NCI-H1092 (cell line): ENCODE measurements around the gene ACTR1A.
"Not testable (repeated sequence)": the region's sequence is repeated elsewhere in the genome, so short reads cannot be mapped to it uniquely, and the experiment has no call there.

Experiments used
- DNase-seq: peaks from one replicate; lab custom pipeline; 2025; lab: John Stamatoyannopoulos, UW

ACTR1A gene

GRCh38 chr10:102514487-102515311 lies 12.2 kb upstream of the ACTR1A start:
- DNase-seq: no peak

GRCh38 chr10:102511583-102512274 lies 9.2 kb upstream of the ACTR1A start:
- no peak for DNase-seq

GRCh38 chr10:102509387-102509786 lies 6.9 kb upstream of the ACTR1A start:
- no peak for DNase-seq

GRCh38 chr10:102508506-102508905 lies 6.0 kb upstream of the ACTR1A start:
- no peak for DNase-seq

GRCh38 chr10:102507521-102507920 lies 5.0 kb upstream of the ACTR1A start:
- DNase-seq: no peak

GRCh38 chr10:102505462-102506115 lies 3.1 kb upstream of the ACTR1A start:
- DNase-seq: no peak

- no peak for DNase-seq
Observed at GRCh38 chr10:102504976-102505300, 2.4 kb upstream of the ACTR1A start.

- no peak for DNase-seq
Observed at GRCh38 chr10:102504179-102504975, 1.9 kb upstream of the ACTR1A start.

GRCh38 chr10:102503264-102504178 lies 1.0 kb upstream of the ACTR1A start, which contains the start of gene SUFU:
SUFU (plus strand) TSS chr10:102503972; CDS start chr10:102504153, 181 bp downstream.
- peak; percentile 95 for DNase-seq

GRCh38 chr10:102502029-102502336 lies 529 bp downstream of the ACTR1A start:
- DNase-seq: peak; percentile 95

- DNase-seq: no peak
Observed at GRCh38 chr10:102501201-102502028, 1.1 kb downstream of the ACTR1A start.

- DNase-seq: not testable (repeated sequence)
Observed at GRCh38 chr10:102500686-102501085, 1.8 kb downstream of the ACTR1A start.

- no peak for DNase-seq
Observed at GRCh38 chr10:102499356-102499755, 3.2 kb downstream of the ACTR1A start.

- DNase-seq: no peak
Observed at GRCh38 chr10:102497545-102497944, 5.0 kb downstream of the ACTR1A start.

- DNase-seq: no peak
Observed at GRCh38 chr10:102493771-102494170, 8.7 kb downstream of the ACTR1A start.

- DNase-seq: no peak
Observed at GRCh38 chr10:102492983-102493382, 9.5 kb downstream of the ACTR1A start.

GRCh38 chr10:102492344-102492939 lies 10.1 kb downstream of the ACTR1A start:
- no peak for DNase-seq

GRCh38 chr10:102491136-102491535 lies 11.4 kb downstream of the ACTR1A start:
- no peak for DNase-seq

- no peak for DNase-seq
Observed at GRCh38 chr10:102485093-102485784, 17.3 kb downstream of the ACTR1A start.
